GM18951 (cell line): ENCODE measurements around the gene MSRB1.
"Not testable (repeated sequence)": the region's sequence is repeated elsewhere in the genome, so short reads cannot be mapped to it uniquely, and the experiment has no call there.

Source experiments
- POLR2A ChIP-seq: IDR thresholded peaks from 4 replicates; pipeline ENCODE4 v1.6.1; 2011; ENCODE audit warnings: mild to moderate bottlenecking; ENCODE audit not compliant: insufficient read length, insufficient read depth; ENCODE audit errors: extremely low read depth
- in situ Hi-C: fragments of 300-500 bp; cut with MboI; formaldehyde crosslinking; loops from one replicate; pipeline ENCODE4 v1.12.0; 2022; ENCODE audit warnings: low sequenced_read_pairs, mixed read lengths, inconsistent platforms; ENCODE audit not compliant: unreplicated experiment

The MSRB1 gene

DNA sequence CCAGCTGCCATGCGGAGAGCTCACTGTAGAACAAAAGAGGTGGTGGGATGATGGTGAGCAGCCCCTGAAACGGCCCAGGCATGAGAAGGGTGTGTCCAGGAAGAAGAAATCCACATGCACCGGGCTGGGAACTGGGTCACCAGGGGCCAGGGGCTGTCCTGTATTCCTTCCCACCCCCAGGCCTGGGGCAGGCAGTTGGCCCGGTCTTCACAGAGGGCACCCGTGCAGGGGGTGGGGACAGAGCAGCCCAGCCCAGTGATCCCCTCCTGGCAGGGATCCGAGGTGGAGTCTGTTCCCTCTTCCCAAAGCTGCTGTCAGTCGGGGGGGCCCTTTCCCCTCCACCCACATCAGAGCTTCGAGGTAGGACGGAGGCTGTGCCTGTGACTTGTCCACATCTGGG lies 34.0 kb downstream of the MSRB1 start:
- in situ Hi-C loops, result no loop called here
- no peak for TF ChIP-seq POLR2A

DNA sequence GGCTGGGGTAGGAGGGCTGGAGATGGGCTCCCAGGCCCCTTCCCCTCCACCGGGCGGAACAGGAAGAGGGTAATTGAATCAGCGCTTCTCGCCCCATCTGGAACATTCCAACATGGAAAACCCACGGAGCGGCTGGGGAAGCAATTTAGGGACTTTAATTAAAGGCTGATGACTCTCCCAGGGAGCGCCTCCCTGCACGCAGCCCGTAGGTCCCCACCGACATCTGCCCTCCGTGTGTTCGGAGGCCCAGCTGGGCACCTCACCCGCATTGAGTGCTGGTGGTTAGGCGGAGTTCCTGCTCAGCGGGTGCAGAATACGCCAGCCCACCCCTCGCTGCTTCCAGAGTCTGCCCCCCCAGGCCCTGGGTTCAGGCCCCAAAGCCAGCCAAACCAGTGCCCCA lies 34.8 kb downstream of the MSRB1 start:
- in situ Hi-C loops, result no loop called here
- no peak for TF ChIP-seq POLR2A

DNA sequence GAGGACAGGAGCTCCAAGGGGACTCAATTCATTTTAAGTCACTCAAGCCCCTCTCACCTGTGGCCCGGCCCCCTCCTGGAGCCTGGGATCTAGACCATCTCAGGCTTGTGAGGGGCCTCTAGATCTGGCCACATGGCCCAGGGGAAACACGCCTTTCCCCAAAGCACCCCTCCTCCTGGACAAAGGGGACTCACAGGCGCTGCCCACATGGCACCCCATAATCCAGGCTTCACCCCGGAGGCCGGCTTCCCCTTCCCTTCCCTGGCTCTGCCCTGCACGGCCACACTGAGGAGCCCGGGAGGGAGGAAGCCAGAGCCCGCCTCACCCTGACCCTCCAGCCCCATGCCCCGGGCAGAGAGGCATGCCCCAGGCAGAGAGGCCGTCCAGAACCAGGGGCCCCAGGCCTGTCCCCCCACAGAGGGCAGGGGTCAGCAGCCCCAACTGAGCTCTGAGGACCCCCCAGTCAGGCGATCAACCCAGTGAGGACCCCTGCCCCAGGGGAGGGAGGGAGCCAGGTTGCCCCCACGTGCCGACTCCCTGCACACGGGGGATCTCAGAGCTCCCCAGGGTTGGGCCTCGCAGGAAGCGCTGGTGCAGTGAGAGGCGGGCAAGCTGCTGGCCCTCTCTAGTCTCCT lies 35.7 kb downstream of the MSRB1 start:
- no peak for TF ChIP-seq POLR2A
- in situ Hi-C loops, result no loop called here

DNA sequence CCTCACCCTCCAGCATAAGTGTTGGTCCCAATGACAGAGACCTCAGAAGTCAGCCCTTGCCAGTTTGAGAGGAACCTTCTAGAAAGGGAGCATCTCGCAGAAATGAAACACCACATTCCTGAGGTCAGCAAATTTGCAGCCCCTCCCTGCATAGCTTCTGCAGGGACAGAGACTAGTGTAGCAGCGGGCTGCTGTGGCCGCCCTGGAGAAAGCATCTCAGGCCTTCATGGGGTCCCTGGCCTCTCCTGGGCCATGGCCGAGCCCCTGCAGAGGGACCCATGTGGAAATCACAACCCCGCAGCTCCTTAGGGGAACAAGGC lies 36.2 kb downstream of the MSRB1 start:
- in situ Hi-C loops, result no loop called here

DNA sequence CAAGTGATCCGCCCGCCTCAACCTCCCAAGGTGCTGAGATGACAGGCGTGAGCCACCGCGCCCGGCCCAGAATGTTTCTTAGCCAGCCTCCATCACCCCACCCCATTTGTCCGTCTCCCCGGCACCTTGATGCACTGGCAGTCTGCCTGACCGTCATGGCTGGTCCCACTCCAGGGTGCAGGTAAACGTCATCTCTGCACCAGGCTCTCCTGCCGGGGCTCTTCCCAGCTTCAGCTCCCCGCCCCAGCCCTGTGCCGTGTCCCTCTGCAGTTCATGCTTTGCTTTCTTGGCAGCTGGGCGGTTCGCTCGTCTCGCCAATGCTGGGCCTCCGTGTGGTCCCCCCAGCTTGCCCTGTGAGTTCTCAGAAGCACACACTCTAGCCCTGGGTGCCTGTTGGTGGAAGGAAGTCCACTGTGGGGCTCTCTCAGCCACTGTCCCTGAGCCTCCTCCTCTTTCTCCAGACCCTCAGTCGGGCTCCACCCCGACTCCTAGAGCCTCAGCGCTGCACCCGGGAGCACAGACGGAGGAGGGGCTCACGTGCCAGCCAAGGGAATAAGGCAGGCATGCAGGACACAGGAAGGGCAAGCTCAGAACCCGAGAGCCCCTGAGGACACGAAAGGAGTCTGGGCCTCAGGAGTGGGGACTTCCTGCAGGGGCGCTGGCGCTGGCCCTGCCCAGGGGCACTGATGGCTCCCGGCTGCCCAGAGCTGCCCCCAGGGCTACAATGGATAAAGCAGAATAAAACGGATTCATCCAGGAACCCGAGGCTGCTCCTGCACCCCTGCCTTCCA lies 36.7 kb downstream of the MSRB1 start:
- in situ Hi-C loops, result no loop called here
- no peak for TF ChIP-seq POLR2A

More for the DNA sequence above, 36.2 kb downstream of the MSRB1 start:
- TF ChIP-seq POLR2A, result no peak

DNA sequence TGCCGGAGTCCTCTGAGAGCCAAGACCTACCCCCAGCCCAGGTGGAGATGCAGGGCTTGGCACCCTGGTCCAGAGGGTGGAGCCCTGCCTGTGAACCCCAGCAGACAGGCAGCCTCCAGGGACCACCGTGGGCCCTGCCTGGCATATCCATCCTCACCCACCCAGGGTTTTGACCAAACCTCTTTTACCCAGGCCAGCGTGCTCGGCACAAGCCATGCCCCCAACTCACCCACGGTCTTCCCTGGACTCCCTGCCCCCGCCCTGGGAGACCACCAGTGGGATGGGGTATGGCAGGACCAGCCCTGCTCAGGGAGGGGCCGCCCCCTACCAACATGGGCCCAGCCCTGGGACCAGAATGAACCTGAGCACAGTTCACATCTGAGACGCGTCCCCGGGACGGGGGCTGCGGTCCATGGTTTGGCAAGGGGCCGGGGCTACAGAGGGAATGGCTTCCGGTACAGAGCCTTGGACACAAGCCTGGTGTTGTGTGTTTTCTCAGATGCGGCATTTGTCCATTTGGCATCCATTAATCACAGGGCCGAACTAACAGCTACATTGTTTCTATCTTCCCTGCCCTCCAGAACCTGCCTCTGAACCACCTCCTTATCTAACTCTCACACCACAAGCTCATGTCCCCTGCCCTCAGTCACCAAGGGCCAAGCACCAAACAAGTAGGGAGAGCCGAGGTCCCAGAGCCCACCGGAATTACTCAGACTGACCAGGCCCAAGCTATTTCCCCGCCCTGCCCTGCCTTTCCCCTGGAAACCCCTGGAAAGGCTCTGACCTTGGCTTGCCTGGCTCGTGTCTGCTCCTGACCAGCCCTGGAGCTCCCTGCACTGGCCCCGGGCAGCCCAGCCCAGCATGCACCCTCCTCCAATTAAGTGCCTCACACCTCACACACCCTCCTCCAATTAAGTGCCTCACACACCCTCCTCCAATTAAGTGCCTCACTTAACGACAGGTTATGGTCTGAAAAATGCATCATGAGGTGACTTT lies 38.9 kb downstream of the MSRB1 start:
- in situ Hi-C loops, result no loop called here
- TF ChIP-seq POLR2A, result no peak

DNA sequence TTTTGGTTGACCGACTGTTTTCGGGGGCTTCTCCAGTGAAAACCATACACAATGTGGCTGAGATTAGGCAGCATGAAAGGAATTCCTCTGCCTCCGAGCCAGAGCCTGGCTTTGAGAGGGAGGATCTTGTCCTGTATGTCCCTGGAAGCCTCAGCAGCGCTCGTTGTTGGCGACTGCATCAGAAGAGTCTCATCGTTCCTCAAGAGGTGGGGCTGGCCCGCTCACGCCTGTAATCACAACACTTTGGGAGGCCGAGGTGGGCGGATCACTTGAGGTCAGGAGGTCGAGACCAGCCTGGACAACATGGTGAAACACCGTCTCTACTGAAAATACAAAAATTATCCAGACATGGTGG lies 39.8 kb downstream of the MSRB1 start:
- no peak for TF ChIP-seq POLR2A
- in situ Hi-C loops, result no loop called here

DNA sequence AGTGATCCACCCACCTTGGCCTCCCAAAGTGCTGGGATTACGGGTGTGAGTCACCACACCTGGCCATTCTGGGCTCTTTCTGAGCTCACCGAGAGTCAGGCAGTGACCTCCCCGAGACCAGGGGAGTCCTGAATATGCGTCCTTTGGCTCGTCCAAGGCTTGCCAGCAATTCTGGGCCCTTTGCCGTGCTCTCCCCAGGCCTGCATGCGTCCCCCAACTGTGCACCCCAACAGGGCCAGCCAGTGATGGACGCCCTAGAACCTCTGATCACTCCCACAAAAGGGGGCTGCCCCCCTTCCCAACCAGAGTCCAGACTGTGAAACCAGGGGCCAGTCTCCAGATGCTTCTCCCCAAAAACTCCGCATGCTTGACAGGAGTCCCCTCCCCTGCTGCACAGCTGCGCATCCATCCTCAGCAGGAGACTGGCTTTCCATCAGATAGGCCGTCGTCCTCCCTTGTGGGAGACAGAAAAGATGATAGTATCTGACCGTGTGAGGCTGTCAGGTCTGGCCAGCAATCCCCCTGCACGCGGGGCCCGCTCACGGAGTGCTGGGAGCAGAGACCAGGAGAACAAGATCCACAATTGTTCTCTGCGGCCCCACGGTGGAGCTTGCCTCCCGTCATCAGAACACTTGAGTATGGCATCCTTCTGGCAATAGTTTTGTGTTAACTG lies 40.3 kb downstream of the MSRB1 start:
- in situ Hi-C loops, result no loop called here

DNA sequence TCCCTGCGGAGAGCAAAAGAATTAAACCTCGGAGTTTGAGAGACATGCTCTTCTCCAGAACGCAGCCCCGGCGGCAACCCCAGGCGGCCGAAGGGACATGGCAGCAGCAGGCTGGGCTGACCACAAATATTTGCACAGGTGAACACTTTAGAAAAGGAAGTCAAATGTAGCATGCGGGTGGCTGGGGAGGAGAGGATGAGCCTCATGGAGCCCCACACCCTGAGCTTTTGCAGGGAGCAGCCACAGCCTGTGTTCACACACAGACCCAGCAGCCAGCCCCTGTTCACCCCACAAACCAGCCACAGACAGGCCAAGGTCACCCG lies 42.6 kb downstream of the MSRB1 start:
- no peak for TF ChIP-seq POLR2A
- in situ Hi-C loops, result no loop called here

More for the DNA sequence above, 40.3 kb downstream of the MSRB1 start:
- no peak for TF ChIP-seq POLR2A

DNA sequence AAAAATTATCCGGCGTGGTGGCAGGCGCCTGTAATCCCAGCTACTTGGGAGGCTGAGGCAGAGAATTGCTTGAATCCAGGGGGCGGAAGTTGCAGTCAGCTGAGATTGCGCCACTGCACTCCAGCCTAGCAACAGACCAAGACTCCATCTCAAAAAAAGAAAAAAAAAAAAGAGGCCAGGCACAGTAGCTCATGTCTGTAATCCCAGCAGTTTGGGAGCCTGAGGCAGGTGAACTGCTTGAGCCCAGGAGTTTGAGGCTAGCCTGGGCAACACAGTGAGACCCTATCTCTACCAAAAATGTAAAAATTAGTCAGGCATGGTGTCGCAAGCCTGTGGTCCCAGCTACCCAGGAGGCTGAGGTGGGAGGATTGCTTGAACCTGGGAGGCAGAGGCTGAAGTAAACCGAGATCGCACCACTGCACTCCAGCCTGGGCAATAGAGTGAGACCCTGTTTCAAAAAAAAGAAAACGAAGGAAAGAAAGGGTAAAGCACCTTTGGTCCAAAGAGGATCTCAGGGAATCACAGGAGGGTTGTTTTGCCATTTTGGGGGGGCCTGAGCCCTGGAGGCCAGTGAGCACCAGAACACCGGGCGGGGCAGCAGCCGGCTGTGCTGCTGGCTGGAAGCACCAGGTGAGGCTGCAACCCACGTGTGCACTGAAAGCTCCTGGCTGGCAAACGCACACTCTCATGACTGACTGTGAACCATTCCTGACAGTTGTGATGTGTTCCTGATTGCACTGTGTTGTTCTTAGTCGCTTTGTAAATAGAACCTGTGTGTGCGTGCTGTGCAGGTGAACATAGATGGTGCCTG lies 43.2 kb downstream of the MSRB1 start:
- TF ChIP-seq POLR2A, result no peak

DNA sequence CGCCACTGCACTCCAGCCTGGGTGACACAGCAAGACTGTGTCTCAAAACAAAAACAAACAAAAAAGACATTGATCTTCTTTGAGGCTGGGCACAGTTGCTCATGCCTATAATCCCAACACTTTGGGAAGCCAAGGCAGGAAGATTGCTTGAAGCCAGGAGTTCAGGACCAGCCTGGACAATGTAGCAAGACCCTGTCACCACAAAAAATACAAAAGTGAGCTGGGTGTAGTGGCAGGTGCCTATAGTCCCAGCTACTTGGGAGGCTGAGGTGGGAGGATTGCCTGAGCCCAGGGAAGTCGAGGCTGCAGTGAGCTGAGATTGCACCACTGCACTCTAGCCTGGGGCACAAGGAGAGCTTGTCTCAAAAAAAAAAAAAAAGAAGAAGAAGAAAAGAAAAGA lies 45.3 kb downstream of the MSRB1 start:
- in situ Hi-C loops, result not testable (repeated sequence)

More for the DNA sequence above, 43.2 kb downstream of the MSRB1 start:
- in situ Hi-C loops, result no loop called here

DNA sequence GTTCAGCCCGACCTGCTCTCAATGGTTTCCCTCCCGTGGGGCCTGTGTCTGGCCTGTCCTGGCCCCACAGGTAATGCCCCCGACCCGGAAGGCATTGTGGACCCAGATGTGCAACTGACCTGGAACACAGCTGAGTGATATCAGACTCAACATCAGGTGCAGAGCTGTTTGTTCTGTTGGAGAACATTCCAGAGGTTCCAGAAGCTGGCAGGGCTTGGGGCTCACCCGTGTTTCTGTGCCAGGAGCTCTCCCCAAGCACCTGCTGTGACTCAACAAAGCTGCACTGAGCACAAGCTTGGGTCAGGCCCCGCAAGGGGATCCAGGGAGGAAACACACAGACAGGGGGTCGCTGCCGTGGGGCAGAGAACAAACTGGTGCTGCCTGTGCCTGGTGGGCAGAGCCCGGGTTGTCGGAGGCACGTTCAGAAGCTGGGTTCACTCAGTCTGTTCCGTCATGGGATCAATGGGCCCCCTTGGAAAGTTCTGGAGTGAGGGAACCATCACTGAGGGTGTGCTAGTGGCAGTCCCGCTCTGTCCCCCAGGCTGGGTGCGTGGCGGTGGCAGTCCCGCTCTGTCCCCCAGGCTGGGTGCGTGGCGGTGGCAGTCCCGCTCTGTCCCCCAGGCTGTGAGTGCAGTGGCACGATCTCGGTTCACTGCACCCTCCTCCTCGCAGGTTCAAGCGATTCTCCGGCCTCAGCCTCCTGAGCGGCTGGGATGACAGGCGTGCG lies 46.9 kb downstream of the MSRB1 start:
- TF ChIP-seq POLR2A, result no peak
- in situ Hi-C loops, result no loop called here
